OCI-LY7 (cell line): Measurements from ENCODE around the gene CRYBG1. TPM values are rescaled to one million over a fixed set of nuclear protein-coding genes. Genes with fewer than 3 reads are reported as not detected.

Experiments
- BruUV-seq: library from RNA; stranded (reverse); fragments of 400-500 nt; replicated peaks from 2 replicates; lab custom pipeline; 2021; lab: Mats Ljungman, UMichigan
- CTCF ChIA-PET: fragments of 300-600 bp; sonication (Branson Sonifier 250); formaldehyde crosslinking; loops from one replicate; lab custom pipeline; 2022; ENCODE audit warnings: antibody characterized with exemption; ENCODE audit not compliant: unreplicated experiment; lab: Charles Lee
- POLR2A ChIA-PET: fragments of 300-600 bp; sonication (Branson Sonifier 250); formaldehyde crosslinking; loops from one replicate; lab custom pipeline; 2022; ENCODE audit warnings: antibody characterized with exemption; lab: Charles Lee
- DNase-seq: peaks from one replicate; pipeline ENCODE4 v3.0.0-alpha.2; 2015; ENCODE audit warnings: low spot score
- H2AFZ ChIP-seq: fragments of 200-600 bp; sonication (generic), shearing (Covaris generic); 2 replicates; pipeline ENCODE4 v1.6.1; 2014; ENCODE audit warnings: mild to moderate bottlenecking, antibody characterized with exemption, low read length, moderate library complexity
- H3K27ac ChIP-seq: fragments of 200-600 bp; sonication (generic); 2 replicates; pipeline ENCODE4 v1.5.1; 2014; ENCODE audit warnings: mixed run types, low read depth, mild to moderate bottlenecking, moderate library complexity, low read length, inconsistent platforms; ENCODE audit not compliant: poor library complexity, severe bottlenecking
- H3K36me3 ChIP-seq: fragments of 200-600 bp; sonication (generic); 2 replicates; pipeline ENCODE4 v1.6.1; 2014; ENCODE audit warnings: mild to moderate bottlenecking, antibody characterized with exemption, low read length, moderate library complexity, mixed read lengths; ENCODE audit not compliant: insufficient read depth
- H3K4me1 ChIP-seq: fragments of 200-600 bp; sonication (generic); 2 replicates; pipeline ENCODE4 v1.5.1; 2014; ENCODE audit warnings: mild to moderate bottlenecking, low read length; ENCODE audit not compliant: insufficient read depth, poor library complexity, severe bottlenecking
- H3K4me2 ChIP-seq: fragments of 200-600 bp; sonication (generic); 2 replicates; pipeline ENCODE4 v1.6.1; 2014; ENCODE audit warnings: mild to moderate bottlenecking, low read length
- H3K4me3 ChIP-seq: fragments of 200-600 bp; sonication (generic); 2 replicates; pipeline ENCODE4 v1.5.1; 2014; ENCODE audit warnings: mild to moderate bottlenecking, low read depth, low read length; ENCODE audit not compliant: poor library complexity, severe bottlenecking
- H3K79me2 ChIP-seq: fragments of 200-600 bp; sonication (generic); 2 replicates; pipeline ENCODE4 v1.6.1; 2016; ENCODE audit warnings: low read depth, mild to moderate bottlenecking, low read length, moderate library complexity, mixed read lengths; ENCODE audit not compliant: insufficient read depth
- H3K9me2 ChIP-seq: fragments of 200-600 bp; sonication (generic); 2 replicates; pipeline ENCODE4 v1.6.1; 2016; ENCODE audit warnings: mild to moderate bottlenecking, low read length, mixed read lengths; ENCODE audit not compliant: insufficient read depth
- H3K9me3 ChIP-seq: fragments of 200-600 bp; sonication (generic); 2 replicates; pipeline ENCODE4 v1.6.1; 2014; ENCODE audit warnings: mild to moderate bottlenecking, mixed run types, low read length, mixed read lengths
- H4K20me1 ChIP-seq: fragments of 200-600 bp; sonication (generic); 2 replicates; pipeline ENCODE4 v1.6.1; 2014; ENCODE audit warnings: mild to moderate bottlenecking, antibody characterized with exemption, low read length, moderate library complexity, mixed read lengths; ENCODE audit not compliant: insufficient read depth
- CTCF ChIP-seq: fragments of 200-600 bp; sonication (generic); conservative IDR thresholded peaks from 2 replicates; pipeline ENCODE4 v1.5.1; 2014; ENCODE audit warnings: mild to moderate bottlenecking, antibody characterized with exemption, low read length, moderate library complexity, mixed read lengths
- EZH2phosphoT487 ChIP-seq: fragments of 200-600 bp; sonication (generic); IDR thresholded peaks from 2 replicates; pipeline ENCODE4 v1.6.1; 2018; ENCODE audit warnings: low read depth, borderline replicate concordance, mild to moderate bottlenecking, mixed run types, antibody characterized with exemption, low read length, moderate library complexity, mixed read lengths
- intact Hi-C: fragments of 100-400 bp; cut with micrococcal nuclease; formaldehyde crosslinking; loops from one replicate; pipeline ENCODE4 v1.10.0; 2022; ENCODE audit not compliant: unreplicated experiment
- total RNA-seq, 2 experiments: library from RNA; depleted of rRNA in 1 of 2; stranded (reverse); fragments of >200 nt in 1 of 2; shearing (Covaris generic) in 1 of 2; gene quantifications; 2 replicates each; pipeline ENCODE4 v1.2.3, GENCODE V29; 2014 to 2022

CRYBG1 gene
- total RNA-seq, 2 experiments from 2014 or later, result 41.7 to 66.2 TPM

- no peak for DNase-seq
- CTCF ChIA-PET, result no interaction called here
- Histone ChIP-seq H3K4me2 (no peak overlapping the region), H3K27ac (no peak overlapping the region), H3K79me2 (no peaks in the 10 kb centered on the region), H3K9me3 (no peaks in the 10 kb centered on the region), H2AFZ (no peak overlapping the region), H3K4me3 (no peak overlapping the region), H3K9me2 (no peaks in the 10 kb centered on the region), H4K20me1 (no peaks in the 10 kb centered on the region), H3K36me3 (no peaks in the 10 kb centered on the region), H3K4me1 (no peaks in the 10 kb centered on the region)
- BruUV-seq, result no TSS peak
- intact Hi-C loops, result no loop called here
- POLR2A ChIA-PET, result interaction anchor here (0.7 to 1.4 kb wide), 3 partner anchors 27 to 44 kb away, joined by 3 read pairs; no protein-coding TSS in a partner anchor
- TF ChIP-seq EZH2phosphoT487 (no peak), CTCF (no peak)
These were observed 141.4 kb downstream of the CRYBG1 start for GRCh38 chr6:106501960-106502371.

GRCh38 chr6:106502559-106502958 lies 142.0 kb downstream of the CRYBG1 start:
- BruUV-seq, result no TSS peak
- intact Hi-C loops, result no loop called here
- TF ChIP-seq CTCF (no peak), EZH2phosphoT487 (no peak)
- ChIA-PET POLR2A (interaction anchor here (0.9 to 1.4 kb wide), 2 partner anchors 11 to 27 kb away, joined by 3 read pairs; no protein-coding TSS in a partner anchor), CTCF (interaction anchor here (0.7 kb wide), 1 partner anchor 9 kb away, joined by 3 read pairs; no protein-coding TSS in a partner anchor)
- no peaks in the 10 kb centered on the region for H3K79me2 ChIP-seq
- no peaks in the 10 kb centered on the region for H3K9me2 ChIP-seq
- no peak for DNase-seq
- no peaks in the 10 kb centered on the region for H3K36me3 ChIP-seq
- no peaks in the 10 kb centered on the region for H3K4me1 ChIP-seq
- H3K4me2 ChIP-seq, result no peak overlapping the region
- no peak overlapping the region for H3K4me3 ChIP-seq
- no peak overlapping the region for H2AFZ ChIP-seq
- H3K9me3 ChIP-seq, result no peaks in the 10 kb centered on the region
- H4K20me1 ChIP-seq, result no peaks in the 10 kb centered on the region
- no peak overlapping the region for H3K27ac ChIP-seq

GRCh38 chr6:106508277-106508676 lies 147.8 kb downstream of the CRYBG1 start:
- TF ChIP-seq EZH2phosphoT487, result no peak
- TF ChIP-seq CTCF, result no peak
- no peak for DNase-seq
- Histone ChIP-seq H3K27ac (no peak overlapping the region), H2AFZ (no peak overlapping the region), H3K9me3 (no peaks in the 10 kb centered on the region), H3K4me2 (no peak overlapping the region), H3K4me3 (no peak overlapping the region), H3K36me3 (no peaks in the 10 kb centered on the region), H3K9me2 (no peaks in the 10 kb centered on the region), H4K20me1 (no peaks in the 10 kb centered on the region), H3K79me2 (peaks cover 14% of the 10 kb centered on the region; the same call in 1 of the 2 replicates), H3K4me1 (peaks cover 21% of the 10 kb centered on the region)
- no TSS peak for BruUV-seq
- POLR2A ChIA-PET, result interaction anchor here (0.5 to 6.8 kb wide), 7 partner anchors 15 to 405 kb away, joined by 3 to 157 read pairs (median 3); no protein-coding TSS in a partner anchor
- intact Hi-C loops, result no loop called here
- CTCF ChIA-PET, result interaction anchor here (1.1 kb wide), 1 partner anchor 58 kb away, joined by 4 read pairs; no protein-coding TSS in a partner anchor
